ENCODE measurements around the gene ZNF319.
A peak's percentile ranks its signal among the peaks of the same experiment; 100 is the strongest.
"Not testable (repeated sequence)": the region's sequence is repeated elsewhere in the genome, so short reads cannot be mapped to it uniquely, and the experiment has no call there.

ZNF319 gene

GRCh38 chr16:57996406-57997175, 3.9 kb downstream of the ZNF319 start:
- no peak for DNase-seq

GRCh38 chr16:57995721-57996405, 4.6 kb downstream of the ZNF319 start:
- no peak for DNase-seq

- no peak for DNase-seq
Measured at GRCh38 chr16:57994778-57995177, 5.7 kb downstream of the ZNF319 start.

- DNase-seq: no peak
Measured at GRCh38 chr16:57994361-57994760, 6.1 kb downstream of the ZNF319 start.

- no peak for DNase-seq
Measured at GRCh38 chr16:57993897-57994296, 6.6 kb downstream of the ZNF319 start.

- DNase-seq: no peak
Measured at GRCh38 chr16:57993438-57993837, 7.0 kb downstream of the ZNF319 start.

GRCh38 chr16:57992084-57992483, 8.4 kb downstream of the ZNF319 start:
- DNase-seq: no peak

GRCh38 chr16:57991551-57992059, 8.9 kb downstream of the ZNF319 start:
- no peak for DNase-seq

- no peak for DNase-seq
Measured at GRCh38 chr16:57988929-57989328, 11.5 kb downstream of the ZNF319 start.

- DNase-seq: no peak
Measured at GRCh38 chr16:57987441-57988177, 12.9 kb downstream of the ZNF319 start.

GRCh38 chr16:57986196-57986595, 14.3 kb downstream of the ZNF319 start:
- no peak for DNase-seq

GRCh38 chr16:57985204-57986181, 15.0 kb downstream of the ZNF319 start:
- DNase-seq: no peak

GRCh38 chr16:57984443-57985203, 15.8 kb downstream of the ZNF319 start:
- peak; percentile 95 for DNase-seq

- DNase-seq: no peak
Measured at GRCh38 chr16:57982385-57982784, 18.1 kb downstream of the ZNF319 start.

- DNase-seq: no peak
Measured at GRCh38 chr16:57981636-57982035, 18.8 kb downstream of the ZNF319 start.

- DNase-seq: no peak
Measured at GRCh38 chr16:57979006-57979585, 21.4 kb downstream of the ZNF319 start.

GRCh38 chr16:57978070-57978465, 22.4 kb downstream of the ZNF319 start:
- DNase-seq: not testable (repeated sequence)

GRCh38 chr16:57977418-57978069, 22.9 kb downstream of the ZNF319 start:
- no peak for DNase-seq

- DNase-seq: no peak
Measured at GRCh38 chr16:57976331-57976796, 24.1 kb downstream of the ZNF319 start.

GRCh38 chr16:57972306-57972705, 28.2 kb downstream of the ZNF319 start:
- DNase-seq: no peak

Data from eye (tissue), 1 donor.